ENCODE data around the gene POP7.

Gene POP7

GRCh38 chr7:100675581-100676350 lies 30.2 kb upstream of the POP7 start:
- no peak for TF ChIP-seq CTCF (conservative IDR thresholded peaks at IDR 0.05; ENCODE audit: low read depth, low read length)
- Histone ChIP-seq H4K20me1 (ENCODE audit: insufficient read depth) (no peaks in the 10 kb centered on the region), H3K4me2 (peak overlapping the region; percentile 54), H3K9ac (peak overlapping the region; percentile 23; the same call in 1 of the 2 replicates), H3K27me3 (ENCODE audit: insufficient read depth, low read depth) (peaks cover 14% of the 10 kb centered on the region; the same call in 1 of the 2 replicates), H2AFZ (ENCODE audit: low read depth) (no peak overlapping the region), H3K36me3 (ENCODE audit: insufficient read depth) (peaks cover 3% of the 10 kb centered on the region; the same call in 1 of the 2 replicates), H3K27ac (no peak overlapping the region), H3K79me2 (ENCODE audit: insufficient read depth, low read depth) (peaks cover 19% of the 10 kb centered on the region), H3K4me1 (ENCODE audit: low read depth, poor library complexity, severe bottlenecking) (peaks cover 17% of the 10 kb centered on the region), H3K4me3 (IDR thresholded peaks at IDR 0.05; ENCODE audit: insufficient read depth, low read depth, low read length) (no peak overlapping the region)

- Histone ChIP-seq H3K4me1 (ENCODE audit: low read depth, poor library complexity, severe bottlenecking) (peaks cover 17% of the 10 kb centered on the region), H3K4me2 (peak overlapping the region; percentile 54; the same call in 1 of the 2 replicates), H3K36me3 (ENCODE audit: insufficient read depth) (peaks cover 3% of the 10 kb centered on the region; the same call in 1 of the 2 replicates), H3K4me3 (IDR thresholded peaks at IDR 0.05; ENCODE audit: insufficient read depth, low read depth, low read length) (no peak overlapping the region), H3K79me2 (ENCODE audit: insufficient read depth, low read depth) (peaks cover 19% of the 10 kb centered on the region), H3K9ac (no peak overlapping the region), H3K27ac (no peak overlapping the region), H2AFZ (ENCODE audit: low read depth) (no peak overlapping the region), H3K27me3 (ENCODE audit: insufficient read depth, low read depth) (peaks cover 4% of the 10 kb centered on the region; the same call in 1 of the 2 replicates), H4K20me1 (ENCODE audit: insufficient read depth) (no peaks in the 10 kb centered on the region)
- no peak for TF ChIP-seq CTCF (conservative IDR thresholded peaks at IDR 0.05; ENCODE audit: low read depth, low read length)
Measured at GRCh38 chr7:100676501-100677306, 29.2 kb upstream of the POP7 start.

- H3K4me2 ChIP-seq: no peak overlapping the region
- no peaks in the 10 kb centered on the region for H4K20me1 ChIP-seq (ENCODE audit: insufficient read depth)
- H3K4me3 ChIP-seq (IDR thresholded peaks at IDR 0.05; ENCODE audit: insufficient read depth, low read depth, low read length): no peak overlapping the region
- H3K27me3 ChIP-seq (ENCODE audit: insufficient read depth, low read depth): no peaks in the 10 kb centered on the region; the same call in 1 of the 2 replicates
- no peak overlapping the region for H2AFZ ChIP-seq (ENCODE audit: low read depth)
- no peak for TF ChIP-seq CTCF (conservative IDR thresholded peaks at IDR 0.05; ENCODE audit: low read depth, low read length)
- no peak overlapping the region for H3K9ac ChIP-seq
- H3K36me3 ChIP-seq (ENCODE audit: insufficient read depth): peaks cover 3% of the 10 kb centered on the region; the same call in 1 of the 2 replicates
- peaks cover 19% of the 10 kb centered on the region for H3K79me2 ChIP-seq (ENCODE audit: insufficient read depth, low read depth)
- H3K4me1 ChIP-seq (ENCODE audit: low read depth, poor library complexity, severe bottlenecking): peaks cover 14% of the 10 kb centered on the region
- H3K27ac ChIP-seq: no peak overlapping the region
Measured at GRCh38 chr7:100677308-100678267, 28.3 kb upstream of the POP7 start.
